GM12892 (cell line): ENCODE measurements around the gene INO80C.

Experiments used
- POLR2A ChIP-seq: IDR thresholded peaks from 2 replicates; pipeline ENCODE4 v1.6.1; 2011; ENCODE audit warnings: low read depth, low read length, control low read depth
- POLR2AphosphoS5 ChIP-seq: IDR thresholded peaks from 2 replicates; pipeline ENCODE4 v1.6.1; 2011; ENCODE audit warnings: low read depth, low read length, control low read depth

GRCh38 chr18:35459997-35460396, 37.8 kb downstream of the INO80C start:
- TF ChIP-seq POLR2A (no peak), POLR2AphosphoS5 (no peak)
